GM19468 (cell line): ENCODE data around the gene ATP2B3.

Experiments
- ATAC-seq: cut with Tn5 transposase; IDR thresholded peaks from one replicate; pipeline ENCODE4 v1.9.1; 2021; ENCODE audit warnings: mild to moderate bottlenecking, moderate library complexity, moderate number of reproducible peaks; ENCODE audit not compliant: unreplicated experiment; ENCODE audit errors: extremely low read depth

The ATP2B3 gene

DNA sequence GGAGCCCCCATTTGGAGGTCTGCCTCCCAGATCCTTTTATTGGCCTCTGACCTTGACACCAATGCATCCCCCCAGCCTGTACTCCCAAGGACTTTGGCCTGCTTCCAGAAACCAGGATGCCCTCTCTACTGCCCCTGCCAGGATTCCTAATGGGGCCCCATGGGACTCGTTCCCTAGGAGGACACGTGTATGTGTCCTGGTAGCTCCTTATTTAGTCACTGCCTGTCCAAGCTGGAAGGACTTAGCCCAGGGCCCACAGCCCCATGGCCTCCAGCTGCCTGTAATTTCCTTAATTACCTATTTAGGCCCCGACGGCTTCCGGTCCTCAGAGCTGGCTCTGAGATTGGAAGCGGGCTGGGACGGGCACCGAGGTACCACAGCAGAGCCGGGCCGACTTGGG lies 9.4 kb downstream of the ATP2B3 start:
- ATAC-seq, result no peak

DNA sequence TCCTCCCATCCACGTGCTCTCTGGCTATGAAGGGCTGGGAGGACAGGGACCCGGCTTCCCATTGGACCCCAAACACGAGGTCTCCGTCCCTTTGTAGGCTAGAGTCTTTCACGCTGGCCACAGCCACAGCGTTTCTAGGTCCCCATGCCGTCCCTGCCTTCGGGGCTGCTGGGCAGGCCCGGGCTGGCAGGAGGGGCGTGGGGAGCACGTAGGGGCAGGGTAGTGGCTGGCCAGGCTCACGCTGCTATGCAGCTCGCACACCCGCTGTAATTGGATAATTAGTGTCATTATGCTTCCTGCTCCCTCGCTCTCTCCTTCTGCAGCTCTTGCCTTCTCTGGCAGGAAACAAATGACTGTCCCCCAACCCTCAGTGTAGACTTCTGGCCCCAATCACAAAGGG lies 9.8 kb downstream of the ATP2B3 start:
- ATAC-seq, result no peak

DNA sequence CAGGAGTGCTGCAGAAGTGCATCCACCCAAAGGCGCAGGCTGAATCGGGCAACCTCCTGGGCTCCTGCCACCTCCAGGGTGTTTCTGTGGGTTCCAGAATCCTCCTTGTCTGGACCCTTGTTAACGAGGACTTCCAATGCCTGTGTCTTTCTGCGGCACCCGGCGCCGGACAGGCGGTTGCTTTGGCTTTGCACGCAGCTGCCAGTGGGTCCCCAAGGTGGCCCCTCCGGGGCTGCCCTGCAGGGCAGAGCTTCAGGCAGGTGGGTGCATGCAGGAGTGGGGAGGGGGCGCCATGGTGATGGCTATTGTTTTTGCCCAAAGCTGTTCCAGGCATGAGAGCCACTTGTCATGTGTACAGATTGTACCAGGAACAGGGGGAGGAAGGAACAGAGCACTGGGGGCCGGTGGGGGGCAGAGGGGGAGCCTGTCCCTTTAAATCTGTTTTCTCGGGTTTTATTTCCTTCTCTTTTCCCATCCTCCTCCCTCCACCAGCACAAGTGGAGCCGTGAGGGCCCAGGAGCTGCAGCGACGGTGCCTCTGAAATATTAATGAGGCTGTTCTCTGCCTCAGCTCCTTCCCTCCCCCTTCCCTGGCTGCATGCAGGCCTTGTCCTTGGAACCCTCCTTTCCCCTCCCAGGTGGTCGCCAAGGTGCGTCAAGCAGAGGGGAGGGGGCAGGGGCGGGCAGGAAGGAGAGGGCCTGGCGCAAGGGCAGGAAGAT lies 13.1 kb downstream of the ATP2B3 start:
- ATAC-seq, result no peak

DNA sequence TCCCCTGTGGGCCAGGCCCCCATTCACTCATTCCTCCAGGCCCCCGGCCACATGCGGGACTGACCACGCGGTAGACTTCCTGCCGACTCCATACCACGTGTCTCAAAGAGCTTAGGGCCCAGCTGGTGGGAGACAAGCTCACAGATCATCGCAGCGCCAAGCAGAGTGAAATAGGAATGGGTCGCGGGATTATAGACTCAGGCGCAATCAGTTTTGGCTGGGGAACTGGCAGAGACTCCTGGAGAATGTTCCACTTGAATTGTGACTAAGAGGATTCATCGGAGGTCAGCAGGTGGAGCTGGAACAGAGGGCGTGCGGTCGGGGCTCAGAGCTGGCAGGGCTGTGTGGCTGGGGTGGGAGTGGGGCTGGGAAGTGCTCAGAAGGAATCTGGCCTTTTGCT lies 15.6 kb downstream of the ATP2B3 start:
- ATAC-seq, result no peak

DNA sequence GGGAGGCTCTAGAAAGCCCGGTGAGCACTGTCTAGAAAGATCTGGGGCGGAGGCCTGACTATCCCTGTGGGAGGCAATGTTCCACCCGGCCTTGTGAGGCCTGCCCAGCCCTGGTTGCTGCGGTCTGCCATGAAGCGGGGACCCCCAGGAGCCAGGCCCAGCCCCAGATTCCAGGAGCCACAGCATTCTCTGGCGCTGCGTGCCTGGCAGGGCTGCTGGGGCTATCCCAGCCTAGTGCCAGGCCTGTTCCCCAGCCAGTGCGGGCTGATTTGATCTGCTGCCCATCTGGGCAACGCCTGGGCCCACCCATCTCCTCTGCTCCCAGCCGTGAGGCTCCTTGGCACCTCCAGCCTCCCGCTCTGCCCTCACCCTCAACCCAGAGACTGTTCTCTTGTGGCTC lies 19.6 kb downstream of the ATP2B3 start:
- no peak for ATAC-seq

- ATAC-seq, result no peak
Observed at GRCh38 chrX:153537526-153538295, 20.3 kb downstream of the ATP2B3 start.

GRCh38 chrX:153538424-153538823 lies 21.0 kb downstream of the ATP2B3 start:
- no peak for ATAC-seq

GRCh38 chrX:153539171-153539978 lies 21.9 kb downstream of the ATP2B3 start:
- no peak for ATAC-seq

DNA sequence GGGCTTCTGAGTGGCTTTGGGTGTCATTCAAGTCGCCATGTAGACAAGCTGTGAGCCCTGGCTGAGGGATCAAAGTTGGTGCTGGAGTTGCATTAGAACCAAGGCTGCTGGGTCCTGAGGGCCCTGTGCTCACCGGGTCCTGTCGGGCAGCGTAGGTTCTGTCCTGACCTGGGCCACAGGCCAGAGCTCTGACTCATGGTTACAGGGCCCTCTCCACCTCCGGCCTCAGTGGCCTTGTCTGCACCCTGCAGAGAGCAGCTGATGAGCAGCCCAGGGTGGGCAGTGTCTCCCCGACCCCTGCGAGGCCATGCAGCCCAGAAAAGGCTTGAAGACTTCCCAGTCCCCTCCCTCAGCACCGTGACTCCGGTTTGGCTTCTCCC lies 22.5 kb downstream of the ATP2B3 start:
- no peak for ATAC-seq

GRCh38 chrX:153544727-153545126 lies 27.3 kb downstream of the ATP2B3 start:
- no peak for ATAC-seq

- no peak for ATAC-seq
Observed at GRCh38 chrX:153546386-153546785, 28.9 kb downstream of the ATP2B3 start.

DNA sequence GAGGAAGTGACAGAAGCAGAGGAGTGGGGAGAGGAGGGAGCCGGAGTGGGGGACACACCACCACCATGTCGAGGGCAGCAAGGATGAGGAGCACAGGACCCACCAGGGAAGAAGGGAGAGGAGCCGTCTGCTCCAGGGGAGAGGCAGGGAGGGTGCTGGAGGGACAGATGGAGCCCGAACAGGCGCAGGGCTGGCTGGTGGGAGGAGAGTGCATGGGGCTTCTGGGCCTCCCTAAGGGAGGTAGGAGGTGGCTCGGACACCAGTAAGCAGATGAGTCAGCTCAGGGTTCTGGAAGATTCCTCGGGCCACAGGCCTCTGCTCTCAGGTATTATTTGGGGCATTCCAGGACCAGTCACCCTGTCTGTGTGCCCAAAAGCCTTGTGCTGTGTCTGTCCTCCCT lies 29.8 kb downstream of the ATP2B3 start:
- ATAC-seq, result no peak

DNA sequence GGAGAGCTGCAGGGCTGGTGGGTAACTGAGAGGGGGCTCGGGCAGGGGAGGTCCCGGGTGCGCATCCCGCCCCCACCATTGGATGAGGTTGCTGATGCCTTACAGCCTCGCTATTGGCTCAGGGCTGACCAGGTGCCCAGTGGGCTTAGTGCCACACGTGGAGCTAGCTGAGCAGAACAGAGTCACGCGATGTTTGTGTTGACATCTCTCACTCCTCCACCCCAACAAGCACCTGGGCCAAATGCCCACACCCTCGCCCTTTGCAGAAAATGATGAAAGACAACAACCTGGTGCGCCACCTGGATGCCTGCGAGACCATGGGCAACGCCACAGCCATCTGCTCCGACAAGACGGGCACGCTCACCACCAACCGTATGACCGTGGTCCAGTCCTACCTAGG lies 31.8 kb downstream of the ATP2B3 start:
- no peak for ATAC-seq

DNA sequence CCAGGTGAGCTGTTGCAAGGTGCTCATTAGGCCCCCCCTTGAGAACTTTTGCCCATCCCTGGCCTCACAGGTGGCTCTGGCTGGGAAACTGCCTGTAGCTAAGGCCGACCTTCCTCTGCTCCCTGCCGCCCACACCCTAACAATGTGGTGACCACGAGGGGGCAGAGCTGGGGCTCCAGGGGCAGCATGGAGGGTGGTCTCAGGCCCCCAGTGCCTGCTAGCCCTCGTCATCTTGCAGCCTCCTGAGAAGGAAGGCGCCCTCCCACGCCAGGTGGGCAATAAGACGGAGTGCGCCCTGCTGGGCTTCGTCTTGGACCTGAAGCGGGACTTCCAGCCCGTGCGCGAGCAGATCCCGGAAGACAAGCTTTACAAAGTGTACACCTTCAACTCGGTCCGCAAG lies 32.4 kb downstream of the ATP2B3 start:
- ATAC-seq, result no peak

- ATAC-seq, result no peak
Observed at GRCh38 chrX:153551135-153551534, 33.7 kb downstream of the ATP2B3 start.

DNA sequence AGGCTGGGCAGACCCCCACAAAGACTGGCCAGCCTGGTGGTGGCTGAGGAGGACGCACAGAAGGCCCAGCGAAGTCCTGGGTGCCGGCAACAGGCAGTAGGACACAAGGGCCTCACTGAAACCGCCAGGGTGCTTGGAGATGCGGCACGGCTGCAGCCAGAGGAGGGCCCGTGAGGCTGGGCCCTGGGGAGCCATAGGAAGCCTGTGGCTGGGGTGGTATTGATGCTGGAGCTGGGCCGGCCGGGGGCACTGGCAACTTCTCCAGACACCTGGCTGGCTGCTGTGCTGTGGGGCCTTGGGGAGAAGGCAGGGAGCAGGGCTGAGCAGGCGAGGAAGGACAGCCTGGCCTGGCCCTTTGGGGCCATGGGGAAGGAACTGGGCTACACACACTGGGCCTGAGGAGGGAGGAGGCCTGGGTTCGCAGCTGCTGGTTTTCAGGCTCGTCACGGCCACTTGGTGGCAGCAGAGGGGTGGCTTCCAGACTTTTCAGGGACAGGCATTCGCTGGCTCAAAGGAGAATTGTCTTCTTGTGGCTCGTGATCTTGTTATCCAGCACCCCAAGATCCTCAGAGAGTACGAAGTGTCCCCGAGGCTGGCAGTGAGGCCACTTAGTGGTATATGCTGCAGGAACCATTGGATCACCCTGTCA lies 37.2 kb downstream of the ATP2B3 start:
- no peak for ATAC-seq

DNA sequence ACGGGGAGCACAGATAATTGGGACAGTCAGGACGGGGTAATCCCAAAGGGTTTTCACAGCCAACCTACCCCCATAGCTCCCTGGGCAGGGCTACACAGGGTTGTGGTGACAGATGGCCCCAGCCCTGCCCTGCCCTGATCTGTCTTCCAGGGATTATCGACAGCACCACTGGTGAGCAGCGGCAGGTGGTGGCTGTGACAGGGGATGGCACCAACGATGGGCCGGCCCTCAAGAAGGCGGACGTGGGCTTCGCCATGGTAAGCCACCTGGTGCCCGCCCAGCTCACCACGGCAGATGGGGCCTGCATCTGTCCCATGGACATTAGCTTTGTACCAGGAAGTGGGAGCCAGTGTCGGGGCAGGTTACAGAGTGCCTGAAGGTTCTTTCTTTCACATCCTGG lies 39.3 kb downstream of the ATP2B3 start:
- no peak for ATAC-seq

DNA sequence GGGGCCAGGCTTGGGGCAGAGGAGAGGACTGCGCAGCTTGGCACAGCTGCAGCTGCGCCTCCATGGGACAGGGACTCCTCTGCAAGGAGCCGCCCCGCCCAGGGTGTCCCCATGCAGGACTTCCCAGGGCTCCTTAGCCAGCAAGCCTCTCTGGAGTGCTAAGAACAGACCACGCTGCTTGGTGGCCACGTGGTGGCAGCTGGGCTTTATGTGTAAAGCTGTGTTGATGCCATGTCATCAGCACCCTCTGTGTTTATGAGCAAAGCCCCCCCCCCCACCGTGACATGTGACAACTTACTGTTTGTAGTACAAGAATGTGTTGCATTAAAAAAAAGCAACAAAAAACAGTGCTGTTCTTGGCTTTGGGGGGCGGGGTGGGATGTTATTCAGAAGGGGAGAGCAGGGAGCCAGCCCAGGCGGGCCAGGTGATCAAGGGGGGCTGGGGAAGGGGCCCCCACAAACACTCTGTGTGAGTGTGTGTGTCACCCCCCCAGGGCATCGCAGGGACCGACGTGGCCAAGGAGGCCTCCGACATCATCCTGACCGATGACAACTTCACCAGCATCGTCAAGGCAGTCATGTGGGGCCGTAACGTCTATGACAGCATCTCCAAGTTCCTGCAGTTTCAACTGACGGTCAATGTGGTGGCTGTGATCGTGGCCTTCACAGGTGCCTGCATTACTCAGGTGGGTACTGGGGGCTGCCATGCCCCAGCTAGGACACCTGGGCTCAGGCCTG lies 40.3 kb downstream of the ATP2B3 start:
- no peak for ATAC-seq

DNA sequence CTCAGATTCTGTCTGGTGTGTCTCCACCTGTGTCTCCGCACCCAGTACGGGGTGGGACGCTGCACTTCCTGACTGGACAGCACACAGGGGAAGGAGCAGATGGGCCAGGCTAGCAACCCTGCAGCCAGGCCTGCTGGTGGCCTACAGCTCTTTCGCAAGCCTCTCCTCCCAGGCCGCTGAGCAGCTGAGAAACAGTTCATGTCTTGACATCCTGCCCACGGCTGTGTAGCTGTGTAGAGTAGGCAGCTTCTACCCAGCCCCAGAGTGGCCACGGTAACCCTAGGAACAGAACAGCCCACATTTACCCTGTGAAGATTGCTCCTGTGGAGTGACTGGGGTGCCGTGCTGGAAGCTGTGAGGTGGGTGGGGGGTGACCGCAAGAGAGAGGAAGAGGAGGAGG lies 42.6 kb downstream of the ATP2B3 start:
- ATAC-seq, result no peak

- no peak for ATAC-seq
Observed at GRCh38 chrX:153560466-153560865, 43.0 kb downstream of the ATP2B3 start.
